ENCODE data around the gene HBG1.
A peak's percentile ranks its signal among the peaks of the same experiment; 100 is the strongest.

HBG1 gene

GRCh38 chr11:5227681-5228080, 22.0 kb downstream of the HBG1 start:
- no peak for DNase-seq (ENCODE audit: low read depth, low spot score)

GRCh38 chr11:5226732-5227310, 22.8 kb downstream of the HBG1 start, which contains the start of gene HBB:
Gene HBB, minus strand, starts transcription at chr11:5227071. Its CDS starts 50 bp downstream, at chr11:5227021.
- no peak for DNase-seq (ENCODE audit: low read depth, low spot score)

- no peak for DNase-seq (ENCODE audit: low read depth, low spot score)
Measured at GRCh38 chr11:5225480-5225871, 24.2 kb downstream of the HBG1 start.

- DNase-seq (ENCODE audit: low read depth, low spot score): no peak
Measured at GRCh38 chr11:5224538-5225479, 24.8 kb downstream of the HBG1 start.

- DNase-seq (ENCODE audit: low read depth, low spot score): no peak
Measured at GRCh38 chr11:5223686-5224085, 26.0 kb downstream of the HBG1 start.

- DNase-seq (ENCODE audit: low read depth, low spot score): no peak
Measured at GRCh38 chr11:5223146-5223545, 26.5 kb downstream of the HBG1 start.

- no peak for DNase-seq (ENCODE audit: low read depth, low spot score)
Measured at GRCh38 chr11:5210376-5210885, 39.2 kb downstream of the HBG1 start.

- DNase-seq (ENCODE audit: low read depth, low spot score): peak; percentile 35
Measured at GRCh38 chr11:5204787-5205186, 44.9 kb downstream of the HBG1 start.

- DNase-seq (ENCODE audit: low read depth, low spot score): no peak
Measured at GRCh38 chr11:5203366-5203765, 46.3 kb downstream of the HBG1 start.

- no peak for DNase-seq (ENCODE audit: low read depth, low spot score)
Measured at GRCh38 chr11:5200582-5200981, 49.1 kb downstream of the HBG1 start, which contains the start of gene OR51V1. Gene OR51V1, minus strand, starts transcription at chr11:5200682. Its CDS starts 0 bp downstream, at chr11:5200682.

- DNase-seq (ENCODE audit: low read depth, low spot score): no peak
Measured at GRCh38 chr11:5198285-5198684, 51.4 kb downstream of the HBG1 start.
